Hindlimb muscle (tissue), 1 donor: Measurements from ENCODE around the gene FAM3A. TPM values are rescaled to one million over a fixed set of nuclear protein-coding genes. Genes with fewer than 3 reads are reported as not detected.
A peak's percentile ranks its signal among the peaks of the same experiment; 100 is the strongest.

Source experiments
- DNase-seq: peaks from one replicate; pipeline ENCODE4 v3.0.0-alpha.2; 2013
- polyA plus RNA-seq: library from polyadenylated mRNA; unstranded; fragments of 120-200 nt; gene quantifications from one replicate; pipeline ENCODE4 v1.2.1, GENCODE V29; 2013; ENCODE audit not compliant: insufficient read length

The FAM3A gene
- polyA plus RNA-seq, 1 donor: 33.9 TPM

DNA sequence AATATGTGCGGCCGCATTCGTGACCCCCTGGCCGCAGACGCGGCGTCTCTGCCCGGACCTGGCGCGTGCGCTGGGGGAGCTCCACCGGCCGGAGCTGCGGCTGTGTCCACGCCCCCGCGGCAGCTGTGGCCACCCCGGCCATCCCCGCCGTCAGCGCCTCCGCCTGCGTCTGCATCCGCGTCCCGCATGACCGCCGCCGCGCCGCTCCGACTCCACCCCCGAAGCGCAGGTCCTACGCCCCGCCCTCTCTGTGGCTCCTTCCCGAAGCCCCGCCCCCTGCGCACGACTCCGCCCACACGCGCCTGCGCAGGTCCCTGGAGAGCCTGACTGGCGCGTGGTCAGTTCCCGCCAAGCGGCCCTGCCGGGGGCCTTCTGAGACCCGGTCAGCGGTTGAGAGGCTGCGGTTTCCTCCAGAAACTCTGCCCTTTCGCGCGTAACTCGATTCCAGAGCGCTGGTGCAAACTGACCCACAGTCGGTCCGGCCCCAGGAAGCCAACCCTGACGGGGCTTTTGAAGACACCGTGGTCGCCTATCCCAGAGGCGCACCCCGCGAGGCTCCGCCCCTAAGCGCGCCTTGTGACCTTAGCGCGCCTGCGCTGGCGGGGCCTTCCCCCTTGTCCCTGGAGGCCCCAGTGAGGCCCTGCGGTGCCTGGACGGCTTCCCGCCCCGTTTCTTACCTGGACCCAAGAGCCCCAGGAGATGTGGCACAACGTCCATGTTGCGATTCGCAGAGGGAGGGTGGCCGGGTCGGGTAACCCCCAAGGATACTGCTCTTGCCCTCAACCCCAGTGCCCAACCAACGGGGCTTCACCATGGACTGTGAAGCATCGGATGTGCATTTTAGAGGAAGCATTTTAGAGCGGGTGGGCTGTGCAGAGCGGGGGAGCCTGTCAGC lies 37.1 kb downstream of the FAM3A start, which contains the start of gene LAGE3:
LAGE3 (minus strand) TSS at position 554 of the 895 bp plus-strand sequence; CDS start at position 188, 366 bp downstream.
- peak; percentile 89 for DNase-seq

DNA sequence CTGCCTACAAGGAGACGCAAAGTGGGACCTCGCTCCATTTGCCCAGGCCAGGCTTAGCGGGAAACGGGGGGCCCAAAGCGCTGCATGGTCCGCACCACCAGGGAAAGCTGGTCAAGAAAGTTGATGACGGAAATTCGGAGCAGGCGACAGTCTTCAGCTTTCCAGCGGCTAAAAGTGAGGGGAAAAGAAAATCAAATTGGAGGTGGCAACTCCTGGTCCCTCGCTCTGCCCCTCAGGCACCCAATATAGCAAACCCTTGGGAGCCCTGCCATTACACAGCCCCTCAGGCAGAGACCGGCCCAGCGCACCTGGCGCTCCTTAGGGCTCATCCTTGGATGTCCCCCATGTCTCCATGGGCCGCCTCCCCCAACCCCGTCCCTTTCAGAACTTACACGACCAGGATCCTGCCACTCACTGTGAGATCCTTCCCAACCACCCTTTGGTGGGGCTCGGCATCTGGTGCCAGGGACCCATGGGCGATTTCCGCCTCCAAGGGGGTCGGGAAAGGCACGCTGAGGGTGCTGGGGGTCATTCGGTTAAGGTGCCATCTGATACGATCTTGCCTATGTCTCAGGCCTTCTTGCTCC lies 38.0 kb downstream of the FAM3A start:
- DNase-seq: no peak

DNA sequence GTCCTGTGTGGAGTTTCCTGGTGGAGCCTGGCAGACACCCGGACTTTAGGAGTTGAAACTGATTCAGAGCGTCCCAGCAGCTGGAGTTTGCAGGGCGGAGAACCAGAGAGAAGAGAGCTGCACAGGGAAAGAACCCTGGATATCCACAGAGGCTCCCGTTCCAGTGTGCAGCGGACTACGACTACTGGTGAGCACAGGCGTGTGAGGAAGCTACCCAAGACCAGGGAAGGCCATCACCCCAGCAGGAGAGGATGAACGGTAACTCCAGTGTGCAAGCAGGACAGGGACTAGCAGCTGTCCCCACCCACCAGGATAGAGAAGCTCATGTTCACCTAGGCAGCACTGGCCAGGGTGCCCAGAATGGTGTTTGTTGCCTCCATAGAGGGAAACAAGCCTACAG lies 39.2 kb downstream of the FAM3A start:
- DNase-seq: no peak

DNA sequence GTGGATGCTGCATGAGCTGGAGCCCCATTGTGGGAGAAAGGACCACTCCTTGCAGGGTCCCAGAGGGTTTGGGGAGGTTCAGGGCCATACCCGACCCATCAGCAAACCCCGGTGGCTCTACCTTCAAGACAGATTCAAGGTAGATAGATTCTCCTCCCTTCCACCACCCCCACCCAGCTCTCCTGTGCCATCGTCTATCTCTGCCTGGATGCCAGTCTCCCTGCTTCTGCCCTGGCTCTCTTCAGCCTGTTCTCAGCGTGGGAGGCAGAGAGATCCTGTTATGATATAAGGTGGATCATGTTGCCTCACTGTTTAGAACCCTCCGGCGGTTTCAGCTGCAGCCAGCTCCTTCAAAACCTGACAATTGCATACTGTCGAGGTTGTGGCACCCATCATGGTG lies 42.3 kb downstream of the FAM3A start:
- no peak for DNase-seq

DNA sequence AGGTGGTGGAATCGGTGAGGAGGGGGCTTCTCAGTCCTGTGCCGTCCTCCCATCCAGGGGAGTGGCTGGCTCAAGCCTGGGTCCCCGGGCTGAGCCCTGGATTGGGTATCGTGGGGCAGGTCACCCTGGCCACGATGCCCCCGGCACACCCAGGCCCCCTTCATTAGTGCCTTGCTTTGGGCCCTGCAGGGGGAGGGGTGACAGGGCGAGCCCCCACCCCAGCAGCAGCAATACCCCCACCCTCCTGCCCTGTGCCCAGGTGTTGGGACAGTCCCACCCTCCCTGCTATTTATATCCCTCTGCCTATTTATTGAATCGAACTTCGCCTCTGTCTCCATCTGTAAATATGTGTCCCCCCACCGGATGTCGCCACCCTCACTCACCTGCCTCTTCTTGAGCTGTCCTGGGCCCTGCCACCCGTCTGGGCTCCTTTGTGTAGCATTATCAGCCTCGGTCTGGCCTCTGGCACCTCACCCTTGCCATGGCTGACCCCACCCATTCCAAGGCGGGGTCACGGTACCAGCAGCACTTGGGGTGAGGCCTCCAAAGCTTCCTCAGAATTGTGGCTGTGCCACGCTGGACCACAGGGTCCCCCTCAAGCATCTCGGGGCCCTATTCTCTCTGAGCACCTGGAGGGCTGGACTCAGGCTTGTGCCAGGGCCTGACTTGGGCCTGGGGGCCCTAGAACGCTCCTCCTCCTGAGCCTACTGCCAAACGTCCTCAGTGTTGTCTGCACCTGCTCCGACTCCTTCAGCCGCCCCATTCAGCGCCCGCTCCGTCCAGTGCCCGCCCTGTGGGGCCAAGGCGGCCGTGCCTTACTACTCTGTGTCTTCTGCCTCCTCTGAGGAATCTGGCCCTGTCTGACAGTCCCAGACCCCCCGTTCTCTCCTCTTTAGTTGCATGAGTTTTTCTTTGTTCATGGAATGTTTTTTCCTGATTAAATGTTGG lies 43.1 kb downstream of the FAM3A start:
- no peak for DNase-seq

DNA sequence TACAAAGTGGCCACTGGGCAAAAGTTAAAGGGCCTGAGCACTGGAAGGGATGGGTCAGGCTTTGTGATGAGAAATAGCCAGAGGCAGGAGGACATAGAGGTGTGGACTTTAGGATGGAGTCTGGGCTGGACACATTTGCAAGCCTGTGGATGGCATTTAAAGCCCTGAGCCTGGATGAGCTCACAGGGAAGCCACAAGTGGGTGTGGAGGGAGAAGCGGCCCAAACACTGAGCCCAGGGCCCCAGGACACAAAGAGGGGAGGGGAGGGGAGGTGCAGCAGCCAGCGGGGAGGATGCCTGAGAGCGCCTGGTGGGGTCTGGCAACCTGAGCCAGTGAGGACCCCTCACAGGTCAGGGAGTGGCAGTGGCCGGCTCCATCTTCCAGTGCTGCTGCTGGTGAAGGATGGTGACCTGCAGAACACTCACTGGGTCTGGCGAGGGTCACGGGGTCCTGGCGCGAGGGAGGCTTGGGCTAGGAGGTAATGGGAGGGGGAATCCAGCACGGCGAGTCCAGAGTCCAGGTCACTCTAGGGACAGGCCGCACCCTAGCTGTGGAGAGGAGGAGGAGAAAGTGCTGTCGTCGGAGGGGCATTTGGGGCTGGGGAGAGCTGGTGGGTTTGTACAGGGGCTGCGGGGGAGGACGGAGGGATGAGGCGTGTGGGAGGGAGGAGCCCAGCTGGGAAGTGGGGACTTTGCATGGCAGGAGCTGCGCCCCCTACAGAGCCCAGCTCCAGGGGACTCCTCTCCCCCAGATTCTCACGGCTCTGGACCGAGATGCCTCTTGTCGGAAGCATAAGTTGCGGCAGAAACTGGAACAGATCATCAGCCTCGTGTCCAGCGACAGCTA lies 44.0 kb downstream of the FAM3A start:
- DNase-seq: no peak

DNA sequence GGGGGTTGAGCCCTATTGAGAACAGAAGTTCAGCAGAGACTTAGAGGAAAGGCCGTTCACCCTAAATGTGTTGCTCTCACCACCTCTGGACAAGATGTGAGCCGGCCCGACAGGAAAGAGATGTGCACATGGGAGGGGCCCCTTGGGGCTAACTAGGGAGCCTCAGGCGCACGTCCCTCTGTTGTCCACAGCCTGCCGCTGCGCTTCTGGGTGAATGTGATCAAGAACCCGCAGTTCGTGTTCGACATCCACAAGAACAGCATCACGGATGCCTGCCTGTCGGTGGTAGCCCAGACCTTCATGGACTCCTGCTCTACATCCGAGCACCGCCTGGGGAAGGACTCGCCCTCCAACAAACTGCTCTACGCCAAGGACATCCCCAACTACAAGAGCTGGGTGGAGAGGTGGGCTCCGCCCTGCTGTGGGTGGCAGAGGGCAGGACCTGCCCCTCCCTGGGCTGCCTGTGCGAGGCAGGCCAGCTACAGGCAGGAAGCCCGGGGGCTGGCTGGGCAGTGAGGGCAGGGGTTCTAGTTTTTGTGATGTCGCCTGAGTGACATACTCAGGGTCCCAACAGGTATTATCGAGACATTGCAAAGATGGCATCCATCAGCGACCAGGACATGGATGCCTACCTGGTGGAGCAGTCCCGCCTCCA lies 45.0 kb downstream of the FAM3A start:
- DNase-seq: no peak

DNA sequence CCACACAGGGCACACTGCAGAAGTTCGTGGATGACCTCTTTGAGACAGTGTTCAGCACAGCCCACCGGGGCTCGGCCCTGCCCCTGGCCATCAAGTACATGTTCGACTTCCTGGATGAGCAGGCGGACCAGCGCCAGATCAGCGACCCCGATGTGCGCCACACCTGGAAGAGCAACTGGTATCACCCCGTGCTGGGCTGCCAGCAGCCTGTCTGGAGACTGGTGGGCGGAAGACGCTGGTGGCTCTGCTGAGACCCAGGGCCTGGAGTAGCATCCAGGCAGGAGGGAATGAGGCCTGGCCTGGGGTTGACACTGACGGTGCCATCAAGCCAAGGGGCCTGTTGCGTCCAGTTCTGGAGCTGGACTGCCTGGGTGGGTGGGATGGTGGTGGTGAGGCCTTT lies 45.6 kb downstream of the FAM3A start:
- no peak for DNase-seq

DNA sequence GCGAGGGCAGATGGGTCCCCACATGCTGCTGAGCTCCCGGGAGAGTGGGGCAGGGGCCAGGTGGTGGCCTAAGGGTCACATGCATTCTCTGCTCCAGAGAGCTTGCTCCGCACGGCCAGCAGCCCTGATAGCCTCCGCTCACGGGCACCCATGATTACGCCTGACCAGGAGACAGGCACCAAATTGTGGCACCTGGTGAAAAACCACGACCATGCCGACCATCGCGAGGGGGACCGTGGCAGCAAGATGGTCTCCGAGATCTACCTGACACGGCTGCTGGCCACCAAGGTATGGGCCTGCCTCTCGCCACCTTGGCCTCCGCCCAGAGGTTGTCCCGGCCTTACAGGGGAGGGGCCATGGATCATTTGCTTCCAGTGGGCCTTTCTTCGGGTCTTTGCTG lies 46.2 kb downstream of the FAM3A start:
- no peak for DNase-seq

DNA sequence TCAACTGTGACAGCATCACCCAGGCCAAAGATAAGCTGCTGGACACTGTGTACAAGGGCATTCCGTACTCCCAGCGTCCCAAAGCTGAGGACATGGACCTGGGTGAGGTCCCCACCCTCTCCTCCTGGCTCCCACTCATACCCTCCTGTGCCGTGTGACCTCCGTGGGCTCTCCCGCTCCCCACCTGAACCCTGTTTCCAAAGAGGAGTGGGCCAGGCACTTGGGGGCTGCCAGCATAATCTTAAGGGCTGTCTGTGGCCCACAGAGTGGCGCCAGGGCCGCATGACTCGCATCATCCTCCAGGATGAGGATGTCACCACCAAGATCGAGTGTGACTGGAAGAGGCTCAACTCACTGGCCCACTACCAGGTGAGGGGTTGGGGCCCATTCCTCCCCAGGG lies 46.9 kb downstream of the FAM3A start:
- DNase-seq: no peak

DNA sequence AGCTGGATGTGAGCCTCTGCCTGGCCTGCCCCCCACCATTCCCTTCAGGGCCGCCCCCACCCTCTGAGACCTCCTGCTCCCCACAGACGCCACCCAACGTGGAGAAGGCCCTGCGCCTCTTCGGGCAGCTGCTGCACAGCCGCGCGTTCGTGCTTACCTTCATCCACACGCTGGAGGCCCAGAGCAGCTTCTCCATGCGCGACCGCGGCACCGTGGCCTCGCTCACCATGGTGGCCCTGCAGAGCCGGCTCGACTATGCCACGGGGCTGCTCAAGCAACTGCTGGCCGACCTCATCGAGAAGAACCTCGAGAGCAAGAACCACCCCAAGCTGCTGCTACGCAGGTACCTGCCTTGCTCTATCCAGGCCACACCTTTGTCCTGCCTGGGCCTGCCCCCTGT lies 47.8 kb downstream of the FAM3A start:
- no peak for DNase-seq

DNA sequence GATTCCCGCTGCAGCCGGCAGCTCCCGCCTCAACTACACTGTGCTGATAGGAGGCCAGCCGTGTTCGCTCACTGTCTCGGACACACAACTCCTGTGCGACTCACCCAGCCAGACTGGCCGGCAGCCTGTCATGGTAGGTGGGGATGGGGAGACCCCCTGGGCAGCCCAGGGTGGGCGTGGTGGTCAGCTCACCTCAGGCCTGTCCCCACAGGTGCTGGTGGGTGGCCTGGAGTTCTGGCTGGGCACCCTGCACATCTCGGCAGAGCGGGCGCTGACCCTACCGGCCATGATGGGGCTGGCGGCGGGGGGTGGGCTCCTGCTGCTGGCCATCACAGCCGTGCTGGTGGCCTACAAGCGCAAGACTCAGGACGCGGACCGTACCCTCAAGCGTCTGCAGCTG lies 48.5 kb downstream of the FAM3A start:
- DNase-seq: no peak

DNA sequence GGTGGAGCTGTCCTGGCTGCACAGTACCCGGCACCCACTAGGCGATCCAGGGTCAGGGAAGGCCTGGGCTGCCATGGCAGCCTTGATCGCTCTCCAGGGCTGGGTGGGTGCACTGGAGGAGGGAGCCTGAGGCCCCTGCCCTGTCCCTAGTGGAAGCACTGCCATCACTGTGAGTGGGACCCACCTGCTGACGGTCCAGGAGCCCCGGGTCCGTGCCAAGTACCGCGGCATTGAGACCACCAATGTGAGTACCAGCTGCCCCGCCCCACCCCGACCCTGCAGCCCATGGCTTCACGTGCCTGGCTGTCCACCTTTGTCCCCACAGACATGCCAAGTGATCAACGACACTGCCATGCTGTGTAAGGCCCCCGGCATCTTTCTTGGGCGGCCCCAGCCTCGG lies 49.1 kb downstream of the FAM3A start:
- DNase-seq: no peak

DNA sequence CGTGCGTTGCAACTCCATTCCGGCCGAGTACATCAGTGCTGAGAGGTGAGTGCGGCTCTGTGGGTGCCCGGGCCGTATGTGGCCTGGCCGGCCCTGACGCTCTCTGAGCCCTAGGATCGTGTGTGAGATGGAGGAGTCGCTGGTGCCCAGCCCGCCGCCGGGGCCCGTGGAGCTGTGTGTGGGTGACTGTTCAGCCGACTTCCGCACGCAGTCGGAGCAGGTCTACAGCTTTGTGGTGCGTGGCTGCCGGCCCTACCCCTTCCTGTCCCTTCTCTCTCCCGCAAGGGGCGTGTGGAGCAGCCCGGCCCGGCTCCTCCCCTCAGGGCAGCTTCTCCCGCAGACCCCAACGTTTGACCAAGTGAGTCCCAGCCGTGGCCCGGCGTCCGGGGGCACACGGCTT lies 50.0 kb downstream of the FAM3A start:
- DNase-seq: no peak

DNA sequence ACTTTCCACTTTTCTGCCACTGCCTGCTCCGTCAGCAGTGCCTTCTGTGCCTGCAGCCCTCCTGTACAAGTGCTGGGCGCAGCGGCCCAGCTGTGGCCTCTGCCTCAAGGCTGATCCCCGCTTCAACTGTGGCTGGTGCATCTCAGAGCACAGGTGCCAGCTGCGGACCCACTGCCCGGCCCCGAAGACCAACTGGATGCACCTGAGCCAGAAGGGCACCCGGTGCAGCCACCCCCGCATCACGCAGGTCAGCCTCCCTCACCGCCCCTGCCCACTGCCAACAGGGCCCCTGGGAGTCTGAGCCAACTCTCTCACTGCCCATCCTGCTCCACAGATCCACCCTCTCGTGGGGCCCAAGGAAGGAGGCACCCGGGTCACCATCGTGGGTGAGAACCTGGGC lies 50.4 kb downstream of the FAM3A start:
- no peak for DNase-seq

DNA sequence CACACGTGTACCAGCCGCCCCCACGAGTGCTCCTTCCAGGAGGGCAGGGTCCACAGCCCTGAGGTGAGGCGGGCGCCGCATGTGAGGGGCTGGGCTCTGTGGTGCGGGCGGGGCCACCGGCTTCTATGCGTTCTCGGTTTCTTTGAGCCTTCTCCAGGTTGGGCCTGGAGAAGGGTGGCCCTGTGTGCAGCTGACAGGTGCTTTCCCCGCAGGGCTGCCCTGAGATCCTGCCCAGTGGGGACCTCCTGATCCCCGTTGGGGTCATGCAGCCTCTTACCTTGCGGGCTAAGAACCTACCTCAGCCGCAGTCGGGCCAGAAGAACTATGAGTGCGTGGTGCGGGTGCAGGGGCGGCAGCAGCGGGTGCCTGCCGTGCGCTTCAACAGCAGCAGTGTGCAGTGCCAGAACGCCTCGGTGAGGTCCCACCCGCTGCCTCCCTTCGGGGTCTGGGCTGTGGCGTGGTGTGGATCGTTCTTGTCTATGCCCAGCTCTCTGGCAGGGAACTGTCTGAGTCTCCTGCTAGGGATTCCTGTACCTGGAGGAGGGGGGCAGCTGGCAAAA lies 51.1 kb downstream of the FAM3A start:
- no peak for DNase-seq

DNA sequence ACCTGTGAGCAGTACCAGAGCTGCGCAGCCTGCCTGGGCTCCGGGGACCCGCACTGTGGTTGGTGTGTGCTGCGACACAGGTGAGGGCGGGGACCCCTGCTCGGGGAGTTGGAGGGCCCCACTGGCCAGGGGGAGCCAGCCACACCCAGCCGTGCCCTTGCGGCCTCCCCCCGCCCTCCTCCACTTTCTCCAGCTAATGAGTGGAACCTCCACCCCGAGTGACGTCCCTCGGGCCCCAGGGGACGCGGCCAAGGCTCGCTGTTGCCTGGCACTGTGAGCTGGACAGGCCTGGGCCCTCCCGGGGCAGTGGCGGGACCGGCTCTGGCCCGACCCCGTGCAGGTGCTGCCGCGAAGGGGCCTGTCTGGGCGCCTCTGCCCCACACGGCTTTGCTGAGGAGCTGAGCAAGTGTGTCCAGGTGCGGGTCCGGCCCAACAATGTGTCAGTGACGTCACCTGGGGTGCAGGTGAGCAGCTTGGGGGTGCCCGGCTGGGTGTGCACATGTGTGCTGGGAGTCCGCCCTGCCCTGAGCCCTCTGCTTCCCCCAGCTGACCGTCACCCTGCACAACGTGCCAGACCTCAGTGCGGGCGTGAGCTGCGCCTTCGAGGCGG lies 52.3 kb downstream of the FAM3A start:
- DNase-seq: no peak

DNA sequence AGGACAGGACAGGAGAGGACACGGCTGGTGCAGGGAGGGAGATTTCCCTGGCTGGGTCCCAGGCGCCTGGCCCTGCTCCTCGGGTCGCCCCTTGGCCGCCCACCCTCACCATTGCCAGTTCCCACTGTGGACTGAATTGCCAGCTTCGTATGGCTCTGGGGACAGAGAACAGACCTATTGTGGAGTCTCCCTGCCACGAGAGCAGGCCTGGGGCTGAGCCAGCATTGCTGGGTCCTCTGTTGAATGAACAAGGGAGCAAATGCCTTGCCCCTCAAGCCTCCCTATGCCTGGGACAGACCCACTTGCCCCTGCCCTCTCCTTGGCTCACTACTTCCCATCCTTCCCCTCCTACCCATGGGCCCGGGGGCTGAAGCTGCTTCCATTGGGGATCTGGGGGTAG lies 53.6 kb downstream of the FAM3A start:
- no peak for DNase-seq

DNA sequence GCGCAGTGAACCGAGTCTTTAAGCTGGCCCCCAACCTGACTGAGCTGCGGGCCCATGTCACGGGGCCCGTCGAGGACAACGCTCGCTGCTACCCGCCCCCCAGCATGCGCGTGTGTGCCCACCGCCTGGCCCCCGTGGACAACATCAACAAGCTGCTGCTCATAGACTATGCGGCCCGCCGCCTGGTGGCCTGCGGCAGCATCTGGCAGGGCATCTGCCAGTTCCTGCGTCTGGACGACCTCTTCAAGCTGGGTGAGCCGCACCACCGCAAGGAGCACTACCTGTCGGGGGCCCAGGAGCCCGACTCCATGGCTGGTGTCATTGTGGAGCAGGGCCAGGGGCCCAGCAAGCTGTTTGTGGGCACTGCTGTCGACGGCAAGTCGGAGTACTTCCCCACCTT lies 55.7 kb downstream of the FAM3A start:
- DNase-seq: no peak

DNA sequence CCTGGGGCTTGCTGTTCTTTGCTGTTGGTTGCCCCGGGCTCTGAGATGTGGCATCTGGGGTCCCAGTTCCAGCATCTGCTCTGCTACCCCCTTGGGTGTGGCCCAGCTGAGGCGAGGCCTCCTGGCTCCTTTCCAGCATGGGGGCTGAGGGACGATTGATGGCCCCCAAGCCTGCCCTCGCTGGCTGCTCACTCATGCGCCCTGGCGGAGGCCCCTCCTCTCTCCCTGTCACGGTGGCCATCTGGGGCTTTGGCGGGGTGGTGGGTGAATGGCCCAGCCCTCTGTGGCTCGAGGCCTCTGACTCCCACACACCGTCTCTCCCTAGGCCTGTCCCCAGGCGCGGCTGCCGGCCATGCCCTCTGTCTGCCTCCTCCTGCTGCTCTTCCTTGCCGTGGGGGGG lies 56.2 kb downstream of the FAM3A start:
- no peak for DNase-seq
